CD1c-positive myeloid dendritic cell (primary cell): ENCODE measurements around the gene PRDM16.

Experiments used
- DNase-seq: peaks from one replicate; pipeline ENCODE4 v3.0.0-alpha.2; 2016; ENCODE audit errors: extremely low spot score

The PRDM16 gene

DNA sequence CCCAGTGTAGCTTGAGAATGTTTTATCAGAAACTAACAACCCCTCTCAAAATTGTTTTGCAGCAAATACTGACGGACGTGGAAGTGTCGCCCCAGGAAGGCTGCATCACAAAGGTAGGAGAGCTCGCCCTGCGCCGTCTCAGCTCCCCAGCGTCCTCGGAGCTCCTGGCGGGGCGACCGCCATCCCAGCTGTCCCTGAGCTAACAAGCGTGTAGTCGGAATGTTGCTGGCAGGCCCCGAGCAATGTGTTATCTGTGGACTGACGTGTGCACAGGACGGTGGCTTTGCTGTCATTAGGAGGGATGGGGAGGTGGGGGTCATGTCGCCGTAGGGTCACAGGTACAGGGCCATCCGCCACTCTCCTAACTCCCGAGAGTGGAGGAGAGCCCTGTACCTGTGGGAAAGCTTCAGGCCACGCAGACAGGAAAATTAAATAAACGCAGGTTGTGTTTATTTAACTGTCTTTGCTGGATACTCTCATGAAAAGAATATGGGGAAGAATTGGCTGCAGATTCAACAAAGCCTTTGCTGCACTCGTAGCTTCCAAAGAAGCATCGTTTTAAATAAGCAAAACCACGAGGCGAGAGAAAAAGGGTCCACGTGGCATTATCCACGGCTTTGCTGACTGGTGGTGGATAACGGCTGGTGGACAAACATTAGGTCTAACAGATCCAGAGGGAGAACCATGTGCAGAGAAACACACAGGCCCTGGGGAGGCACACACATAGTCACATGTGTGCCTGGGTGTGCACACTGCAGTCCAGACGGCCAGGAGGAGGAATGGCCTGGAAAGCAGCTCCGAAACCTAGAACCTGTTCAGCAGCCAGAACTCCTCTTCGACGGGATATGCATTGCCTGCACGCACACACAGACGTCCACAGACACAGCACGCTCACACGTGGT, 175.3 kb downstream of the PRDM16 start:
- no peak for DNase-seq

- no peak for DNase-seq
Measured at GRCh38 chr1:3244927-3245315, 175.9 kb downstream of the PRDM16 start.

GRCh38 chr1:3245344-3245743, 176.3 kb downstream of the PRDM16 start:
- no peak for DNase-seq

DNA sequence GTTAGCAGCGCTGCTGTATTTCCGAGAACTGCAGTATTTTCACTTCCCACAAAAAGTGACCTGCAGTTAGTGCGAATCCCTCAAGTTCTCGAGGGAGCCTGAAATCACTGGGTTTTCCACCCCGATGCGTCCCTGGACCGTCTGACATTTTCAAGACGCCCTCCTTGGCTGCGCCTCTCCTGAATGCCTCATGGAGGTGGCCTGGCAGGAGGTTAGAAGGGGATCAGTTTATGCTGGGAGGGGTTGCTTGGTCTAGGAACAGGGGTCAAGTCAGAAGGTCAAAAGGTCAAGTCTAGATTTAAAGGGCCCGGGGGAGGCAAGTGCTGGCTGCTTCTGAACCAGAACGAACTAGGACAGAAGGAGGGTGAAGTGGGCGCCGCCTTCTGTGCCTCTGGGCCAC, 176.8 kb downstream of the PRDM16 start:
- no peak for DNase-seq

GRCh38 chr1:3246251-3246650, 177.2 kb downstream of the PRDM16 start:
- DNase-seq = no peak

- no peak for DNase-seq
Measured at GRCh38 chr1:3247521-3248121, 178.6 kb downstream of the PRDM16 start.

DNA sequence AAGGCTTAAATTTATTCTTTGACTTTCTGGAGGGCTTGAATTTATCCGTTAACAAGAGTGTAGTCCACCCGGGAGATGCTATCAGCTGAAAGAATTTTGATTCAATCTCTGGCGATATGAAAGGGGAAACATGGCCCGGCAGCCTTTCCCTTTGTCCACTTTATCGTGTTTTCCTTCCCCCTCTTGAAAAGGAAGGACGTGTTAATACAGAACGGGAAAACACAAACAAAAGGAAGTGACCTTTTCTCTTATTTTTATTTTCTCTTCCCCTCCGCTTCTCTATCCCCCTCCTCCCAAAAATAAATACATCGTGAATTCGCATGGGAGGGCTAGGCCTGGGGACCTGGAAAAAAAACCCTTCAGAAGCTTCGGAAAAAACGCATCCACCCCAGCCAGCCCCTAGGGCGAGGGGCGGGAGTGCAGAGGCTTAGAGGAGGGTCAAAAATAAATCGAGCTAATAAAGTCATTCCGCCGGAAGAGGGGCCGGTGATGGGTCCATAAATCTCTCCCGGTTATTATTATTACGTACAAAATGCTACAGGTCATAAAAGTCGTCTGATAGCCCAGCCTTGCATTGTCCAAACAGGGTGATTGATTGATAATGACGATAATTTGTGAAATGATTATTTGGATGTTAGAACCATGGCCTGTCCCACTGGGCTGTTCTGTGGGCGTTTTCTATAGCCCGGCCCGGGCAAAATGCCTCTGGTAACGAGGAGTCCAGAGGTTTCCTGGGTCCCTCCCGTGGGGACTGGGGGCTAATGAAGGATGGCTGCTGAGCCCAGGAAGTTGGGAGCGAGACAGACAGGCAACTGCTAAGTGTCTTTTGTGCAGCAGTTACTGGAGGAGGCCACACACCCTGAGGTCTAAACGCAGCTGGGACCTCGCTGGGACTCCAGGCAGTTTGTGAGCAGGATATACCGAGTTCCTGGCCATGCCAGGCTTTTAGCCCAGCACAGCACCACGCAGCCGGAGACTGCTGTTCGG, 179.4 kb downstream of the PRDM16 start:
- no peak for DNase-seq

- no peak for DNase-seq
Measured at GRCh38 chr1:3249231-3249630, 180.2 kb downstream of the PRDM16 start.

DNA sequence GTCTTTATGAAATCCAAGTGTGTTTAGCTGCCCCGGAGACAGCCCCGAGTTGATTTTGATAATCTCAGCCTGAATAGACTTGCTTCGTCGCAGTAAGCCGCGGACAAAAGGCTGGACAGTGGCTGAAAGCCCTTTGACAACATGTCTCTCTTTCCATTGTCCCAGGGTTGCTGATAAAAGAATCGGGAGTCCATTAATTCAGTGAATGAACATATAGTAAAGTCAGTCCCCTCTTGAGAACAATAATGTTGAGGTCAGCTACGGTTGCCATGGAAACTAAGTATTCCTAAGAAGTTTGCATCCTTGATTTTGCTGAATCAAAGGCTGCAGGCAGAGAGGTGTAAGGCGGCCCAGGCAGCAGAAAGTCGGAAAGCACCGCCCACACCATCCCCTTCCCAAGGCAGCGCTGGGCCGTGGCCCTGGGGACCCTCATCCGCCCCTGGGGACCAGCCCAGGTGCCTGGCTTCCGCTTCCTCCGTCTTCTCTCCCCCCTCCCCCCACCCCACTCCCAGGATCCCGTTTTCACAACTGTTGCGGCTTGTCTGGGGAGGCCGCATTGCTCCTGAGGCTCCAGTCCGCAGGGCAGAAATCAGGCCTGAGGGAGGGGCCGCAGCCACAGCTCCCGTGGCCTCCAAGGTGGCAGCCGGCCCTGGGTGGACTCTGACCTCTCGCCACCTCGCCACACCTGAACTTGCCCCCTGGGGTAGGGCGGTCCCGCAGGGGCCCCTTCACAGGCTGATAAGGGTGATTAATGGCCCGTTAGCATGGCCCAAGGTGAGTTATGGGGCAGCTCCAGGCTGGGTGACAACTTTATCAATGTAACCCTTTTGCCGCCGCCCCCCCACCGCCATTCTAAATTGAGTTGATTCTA, 180.9 kb downstream of the PRDM16 start:
- DNase-seq = no peak

DNA sequence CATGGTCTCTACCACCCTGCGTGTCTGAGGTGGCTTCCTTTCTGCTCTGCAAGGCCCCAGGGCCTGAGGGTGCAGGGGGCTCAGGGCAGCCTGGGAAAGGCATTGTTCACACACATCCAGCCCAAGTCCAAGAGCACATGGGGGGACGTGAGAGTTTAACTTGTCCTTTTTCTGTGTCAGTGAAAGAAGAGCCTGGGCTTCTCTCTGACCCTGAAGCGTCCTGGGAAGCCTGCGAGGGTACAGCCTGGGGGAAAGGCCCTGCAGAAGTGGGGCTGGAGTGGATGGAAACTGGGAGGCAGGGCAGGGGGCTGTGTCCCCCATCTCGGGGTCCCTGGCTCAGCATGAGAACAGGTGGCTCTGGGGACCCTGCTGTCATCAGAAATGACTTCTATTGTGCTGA, 181.6 kb downstream of the PRDM16 start:
- no peak for DNase-seq

GRCh38 chr1:3251099-3251806, 182.2 kb downstream of the PRDM16 start:
- no peak for DNase-seq

GRCh38 chr1:3251807-3252428, 182.9 kb downstream of the PRDM16 start:
- DNase-seq = no peak

- no peak for DNase-seq
Measured at GRCh38 chr1:3255680-3256079, 186.7 kb downstream of the PRDM16 start.

GRCh38 chr1:3257788-3258187, 188.8 kb downstream of the PRDM16 start:
- no peak for DNase-seq

DNA sequence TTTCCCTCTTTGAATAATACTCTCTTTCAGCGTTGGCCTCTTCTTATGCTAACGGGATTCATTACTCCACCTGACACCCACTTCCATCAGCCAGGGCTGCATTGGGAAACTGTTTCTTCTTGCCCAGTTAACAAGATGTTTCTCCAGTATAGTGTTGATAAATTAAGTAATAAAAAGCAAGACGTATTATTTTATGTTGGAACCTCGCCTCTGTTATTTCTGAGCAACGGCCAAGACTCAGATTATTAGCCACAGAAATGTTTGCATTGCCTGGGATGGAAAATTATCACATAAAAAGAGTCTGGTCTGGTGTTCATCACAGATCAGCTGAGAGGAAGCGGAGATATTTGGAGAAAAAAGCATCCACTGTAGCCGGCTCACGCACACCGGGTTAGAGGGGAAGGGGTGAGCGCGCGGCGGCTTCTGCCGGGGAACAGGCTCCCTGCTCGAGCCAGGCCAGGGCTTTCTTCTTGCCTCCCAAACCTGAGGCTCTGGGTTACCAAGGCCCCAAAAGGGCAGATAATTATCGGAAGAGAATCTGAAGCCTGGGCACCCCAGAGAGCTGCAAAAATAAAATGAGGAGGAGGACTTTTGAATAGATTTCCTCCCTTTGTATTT, 189.5 kb downstream of the PRDM16 start:
- DNase-seq = no peak

GRCh38 chr1:3259020-3259419, 190.0 kb downstream of the PRDM16 start:
- no peak for DNase-seq

GRCh38 chr1:3261007-3261968, 192.3 kb downstream of the PRDM16 start:
- DNase-seq = no peak

DNA sequence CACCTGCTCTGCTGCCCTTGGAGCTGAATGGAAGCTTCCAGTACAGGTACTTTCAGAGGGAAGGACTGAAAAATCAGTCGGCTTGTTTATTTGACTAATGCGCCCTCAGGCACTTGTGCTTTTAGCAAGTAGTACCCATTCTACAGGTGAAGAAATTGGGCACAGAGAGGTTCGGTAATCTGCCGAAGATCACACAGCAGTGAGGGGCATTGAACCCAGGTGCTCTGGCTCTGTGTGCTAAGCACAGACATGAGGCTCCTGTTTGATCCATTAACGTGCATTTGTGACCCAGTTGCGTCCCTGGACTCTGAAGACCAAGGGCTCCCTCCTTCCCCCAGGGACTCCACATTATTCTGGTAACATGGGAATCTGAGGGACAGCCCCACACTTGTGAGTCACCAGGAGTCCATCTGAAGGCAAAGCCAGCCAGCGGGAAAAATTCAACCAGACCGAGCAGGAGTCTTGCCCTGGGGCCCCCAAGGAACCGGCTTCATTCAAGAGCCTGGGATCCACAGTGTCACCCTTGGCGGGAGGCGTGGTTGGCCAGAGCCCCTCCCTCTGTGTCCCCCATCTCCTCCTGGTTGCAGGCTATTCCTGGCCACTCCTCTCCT, 193.1 kb downstream of the PRDM16 start:
- no peak for DNase-seq
